Memory B cell (primary cell): ENCODE data around the gene UBIAD1.
A peak's percentile ranks its signal among the peaks of the same experiment; 100 is the strongest.

Source experiments
- ATAC-seq: fragments of 150-1000 bp; cut with Tn5 transposase; 2 replicates; pipeline ENCODE4 v1.10.0; 2021; ENCODE audit warnings: low read depth, mild to moderate bottlenecking, moderate library complexity
- DNase-seq, 2 donors: peaks; one replicate each; pipeline ENCODE4 v3.0.0; 2022; ENCODE audit warnings: low spot score in 2 of 2
- H3K27ac Mint-ChIP-seq: one replicate; pipeline ENCODE4 v1.8.0; 2022; ENCODE audit warnings: mild to moderate bottlenecking, moderate library complexity, mixed read lengths
- H3K27me3 Mint-ChIP-seq: one replicate; pipeline ENCODE4 v1.8.0; 2022; ENCODE audit warnings: mixed read lengths
- H3K36me3 Mint-ChIP-seq: one replicate; pipeline ENCODE4 v1.8.0; 2022; ENCODE audit warnings: mild to moderate bottlenecking, mixed read lengths
- H3K4me1 Mint-ChIP-seq: one replicate; pipeline ENCODE4 v1.8.0; 2022; ENCODE audit warnings: mixed read lengths
- H3K4me3 Mint-ChIP-seq: one replicate; pipeline ENCODE4 v1.8.0; 2022; ENCODE audit warnings: mild to moderate bottlenecking, moderate library complexity, mixed read lengths
- H3K9me3 Mint-ChIP-seq: one replicate; pipeline ENCODE4 v1.8.0; 2022; ENCODE audit warnings: mixed read lengths

UBIAD1 gene, protein sequence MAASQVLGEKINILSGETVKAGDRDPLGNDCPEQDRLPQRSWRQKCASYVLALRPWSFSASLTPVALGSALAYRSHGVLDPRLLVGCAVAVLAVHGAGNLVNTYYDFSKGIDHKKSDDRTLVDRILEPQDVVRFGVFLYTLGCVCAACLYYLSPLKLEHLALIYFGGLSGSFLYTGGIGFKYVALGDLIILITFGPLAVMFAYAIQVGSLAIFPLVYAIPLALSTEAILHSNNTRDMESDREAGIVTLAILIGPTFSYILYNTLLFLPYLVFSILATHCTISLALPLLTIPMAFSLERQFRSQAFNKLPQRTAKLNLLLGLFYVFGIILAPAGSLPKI

DNA sequence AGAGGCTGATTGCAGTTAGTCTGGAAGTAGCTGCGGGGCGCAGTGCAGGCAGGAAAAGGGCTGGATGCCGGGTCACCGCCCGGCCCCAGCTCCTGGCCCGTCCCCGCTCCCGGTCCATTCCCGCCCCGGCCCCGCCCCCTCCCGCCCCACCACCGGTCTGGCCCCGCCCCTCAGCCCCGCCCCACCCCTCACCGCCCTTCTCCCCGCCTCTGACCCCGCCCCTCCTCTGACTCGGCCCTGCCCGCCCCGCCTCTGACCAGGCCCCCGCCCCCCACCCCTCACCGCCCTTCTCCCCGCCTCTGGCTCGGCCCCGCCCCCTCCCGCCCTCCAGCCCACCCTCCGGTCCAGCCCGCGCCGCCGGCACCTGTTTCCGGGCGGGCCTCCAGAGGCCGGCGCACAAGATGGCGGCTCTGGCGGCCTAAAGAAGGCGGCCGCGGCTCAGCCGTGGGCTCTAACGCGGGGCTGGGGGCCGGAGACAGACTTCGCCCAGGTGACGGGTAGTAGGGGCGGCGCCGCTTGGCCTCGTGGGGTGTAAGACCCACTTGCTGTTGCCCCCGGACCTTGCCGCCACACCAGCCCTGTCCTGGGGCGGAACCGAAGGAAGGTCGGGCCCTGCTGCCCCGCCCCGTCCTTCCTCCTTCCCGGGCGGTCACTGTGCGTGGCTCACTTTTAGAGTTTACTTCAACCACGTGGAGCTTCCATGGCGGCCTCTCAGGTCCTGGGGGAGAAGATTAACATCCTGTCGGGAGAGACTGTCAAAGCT is at the start of gene UBIAD1:
Gene UBIAD1, plus strand, starts transcription at position 367 of the 763 bp plus-strand sequence. Its CDS starts 334 bp downstream, at position 701.
- peaks cover 13% of the 10 kb centered on the region for H3K36me3 Mint-ChIP-seq
- ATAC-seq, result peak; percentile 91

DNA sequence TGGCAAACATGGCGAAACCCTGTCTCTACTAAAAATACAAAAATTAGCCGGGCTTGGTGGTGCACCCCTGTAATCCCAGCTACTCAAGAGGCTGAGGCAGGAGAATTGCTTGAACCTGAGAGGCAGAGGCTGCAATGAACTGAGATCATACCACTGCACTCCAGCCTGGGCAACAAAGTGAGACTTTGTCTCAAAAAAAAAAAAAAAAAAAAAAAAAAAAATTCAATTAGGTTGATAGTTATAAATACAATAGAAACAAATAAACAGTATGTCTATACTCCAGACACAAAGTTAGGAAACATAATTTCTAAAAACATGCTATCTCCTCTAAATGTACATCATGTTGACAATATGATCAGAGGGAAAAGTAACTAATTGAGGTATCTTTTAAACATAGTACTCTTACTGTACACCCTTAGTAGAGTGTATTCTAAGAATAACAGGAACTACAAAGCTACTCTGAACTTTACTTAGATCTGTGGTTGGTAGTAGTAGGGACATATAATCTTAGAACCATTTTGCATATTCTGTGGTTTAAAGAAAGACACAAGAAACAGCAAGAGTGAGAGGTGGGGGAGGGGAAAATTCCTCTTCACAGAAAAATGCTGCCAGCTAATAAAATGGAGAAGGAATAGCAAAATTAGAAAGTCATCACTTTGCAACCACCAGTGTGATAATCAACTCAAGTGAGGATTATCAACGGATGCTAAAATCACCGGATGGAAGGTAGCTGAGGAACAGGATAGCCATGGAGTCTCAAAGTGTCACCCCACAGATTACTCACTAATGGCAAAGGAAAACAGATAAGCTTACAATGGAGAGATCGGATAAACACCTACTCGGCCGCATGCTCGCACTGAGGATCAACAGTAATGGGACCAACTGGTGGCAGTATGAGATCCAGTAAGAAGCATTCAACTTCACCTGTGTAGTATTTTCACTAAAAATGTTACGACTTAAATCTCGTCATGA is 45.6 kb upstream of the UBIAD1 start:
- Mint-ChIP-seq H3K4me3 (peak overlapping the region; percentile 75), H3K36me3 (peaks cover 45% of the 10 kb centered on the region)

More for the DNA sequence above, at the start of gene UBIAD1:
- Mint-ChIP-seq H3K27ac (peak within 1 kb of the TSS; percentile 85), H3K27me3 (no peaks in the 10 kb centered on the region), H3K4me1 (peaks cover 18% of the 10 kb centered on the region), H3K9me3 (no peaks in the 10 kb centered on the region), H3K4me3 (peak within 1 kb of the TSS; percentile 97)
- DNase-seq, result peak; percentile 70 to 77

DNA sequence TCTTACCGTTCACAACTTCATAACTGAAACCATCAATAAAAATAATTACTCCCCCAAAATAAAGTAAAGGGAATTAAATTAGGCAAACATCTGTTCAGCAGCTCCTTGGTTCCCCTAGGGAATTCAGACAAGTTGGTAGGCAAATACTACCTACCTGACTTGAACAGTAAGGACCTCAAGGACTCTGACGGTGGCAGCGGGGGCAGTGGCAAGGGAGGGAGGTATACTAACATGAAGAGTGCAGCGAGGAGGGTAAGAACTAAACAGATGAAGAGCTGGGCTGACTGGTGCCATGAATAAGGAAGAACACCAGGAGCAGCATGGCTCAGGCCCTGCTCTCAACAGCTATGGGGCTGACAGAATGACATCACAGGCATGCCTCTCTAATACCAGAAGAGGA is 43.8 kb upstream of the UBIAD1 start:
- peak overlapping the region; percentile 7 for H3K4me3 Mint-ChIP-seq
- H3K9me3 Mint-ChIP-seq, result no peaks in the 10 kb centered on the region
- no peaks in the 10 kb centered on the region for H3K27me3 Mint-ChIP-seq
- H3K4me1 Mint-ChIP-seq, result peaks cover 38% of the 10 kb centered on the region
- ATAC-seq (peak; percentile 63), DNase-seq (no peak)
- peaks cover 53% of the 10 kb centered on the region for H3K36me3 Mint-ChIP-seq
- peak overlapping the region; percentile 82 for H3K27ac Mint-ChIP-seq

More for the DNA sequence above, 45.6 kb upstream of the UBIAD1 start:
- DNase-seq (peak in 1 of 2 donors; percentile 8), ATAC-seq (peak; percentile 89)
- Mint-ChIP-seq H3K27ac (peak overlapping the region; percentile 82), H3K4me1 (peaks cover 39% of the 10 kb centered on the region), H3K9me3 (no peaks in the 10 kb centered on the region), H3K27me3 (no peaks in the 10 kb centered on the region)

DNA sequence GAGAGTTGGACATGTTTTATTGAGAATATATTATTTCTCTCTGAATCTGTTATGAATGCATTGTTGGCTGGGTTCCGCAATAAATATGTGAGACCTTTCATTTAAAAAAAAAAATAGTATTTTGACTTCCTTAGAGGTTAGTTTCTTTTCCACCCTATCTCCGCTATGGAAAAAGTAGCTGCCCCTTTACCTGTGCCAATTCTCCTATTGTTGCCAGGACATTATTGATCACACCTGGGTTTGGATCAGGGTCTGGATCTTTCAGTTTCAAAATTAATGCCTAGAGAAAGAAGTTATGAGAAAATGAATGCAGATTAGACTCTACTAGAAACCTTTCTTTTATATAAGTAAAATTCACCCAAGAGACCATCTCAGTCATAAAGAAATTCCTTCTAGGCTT is 39.8 kb upstream of the UBIAD1 start:
- DNase-seq (no peak), ATAC-seq (no peak)
- Mint-ChIP-seq H3K36me3 (peaks cover 51% of the 10 kb centered on the region), H3K27me3 (no peaks in the 10 kb centered on the region), H3K4me3 (no peak overlapping the region), H3K4me1 (peaks cover 27% of the 10 kb centered on the region), H3K27ac (no peak overlapping the region), H3K9me3 (no peaks in the 10 kb centered on the region)

DNA sequence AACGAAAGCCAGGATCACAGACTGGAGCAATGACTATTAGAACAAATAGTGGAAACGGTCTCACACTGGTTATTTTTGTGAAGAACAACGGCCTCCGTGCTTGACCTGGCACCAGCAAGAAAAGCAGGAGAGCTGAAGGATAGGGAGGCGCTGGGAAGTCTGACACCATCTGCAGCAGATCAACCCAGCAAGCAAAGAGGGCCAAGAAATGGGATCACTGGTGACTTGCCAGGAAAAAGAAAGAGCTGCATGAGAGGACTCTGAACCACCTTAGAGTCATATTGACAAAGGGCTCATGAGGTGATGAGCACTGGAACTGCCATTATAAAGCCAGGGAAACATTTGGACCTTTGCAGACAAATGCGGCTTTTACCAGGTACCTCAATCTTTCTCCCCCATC is 35.6 kb upstream of the UBIAD1 start:
- no peaks in the 10 kb centered on the region for H3K9me3 Mint-ChIP-seq
- ATAC-seq (no peak), DNase-seq (no peak)
- peaks cover 38% of the 10 kb centered on the region for H3K36me3 Mint-ChIP-seq
- no peaks in the 10 kb centered on the region for H3K27me3 Mint-ChIP-seq
- peaks cover 15% of the 10 kb centered on the region for H3K4me1 Mint-ChIP-seq
- no peak overlapping the region for H3K4me3 Mint-ChIP-seq
- peak overlapping the region; percentile 47 for H3K27ac Mint-ChIP-seq

DNA sequence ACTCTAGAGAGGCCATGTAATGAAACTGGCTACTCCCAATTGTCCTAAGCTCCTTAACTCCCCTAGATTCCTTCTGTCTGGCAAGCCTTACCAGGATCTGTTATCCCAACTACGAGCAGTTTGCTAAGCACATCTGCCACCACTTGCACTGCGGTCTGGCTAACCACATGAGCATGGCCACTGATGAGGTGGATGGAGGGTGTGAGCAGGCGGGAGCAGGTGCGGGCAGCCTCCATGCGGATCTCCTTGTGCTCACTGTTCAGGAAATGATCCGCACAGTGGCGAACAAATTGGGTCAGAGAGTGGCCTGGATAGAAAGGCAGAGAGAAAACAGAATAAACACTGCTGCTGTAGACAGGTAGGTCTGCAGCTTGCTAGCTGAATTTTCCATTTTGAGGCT is 34.7 kb upstream of the UBIAD1 start:
- Mint-ChIP-seq H3K4me1 (peaks cover 15% of the 10 kb centered on the region), H3K27me3 (no peaks in the 10 kb centered on the region), H3K27ac (no peak overlapping the region), H3K4me3 (no peak overlapping the region), H3K36me3 (peaks cover 33% of the 10 kb centered on the region), H3K9me3 (no peaks in the 10 kb centered on the region)
- no peak for DNase-seq
- ATAC-seq, result no peak

DNA sequence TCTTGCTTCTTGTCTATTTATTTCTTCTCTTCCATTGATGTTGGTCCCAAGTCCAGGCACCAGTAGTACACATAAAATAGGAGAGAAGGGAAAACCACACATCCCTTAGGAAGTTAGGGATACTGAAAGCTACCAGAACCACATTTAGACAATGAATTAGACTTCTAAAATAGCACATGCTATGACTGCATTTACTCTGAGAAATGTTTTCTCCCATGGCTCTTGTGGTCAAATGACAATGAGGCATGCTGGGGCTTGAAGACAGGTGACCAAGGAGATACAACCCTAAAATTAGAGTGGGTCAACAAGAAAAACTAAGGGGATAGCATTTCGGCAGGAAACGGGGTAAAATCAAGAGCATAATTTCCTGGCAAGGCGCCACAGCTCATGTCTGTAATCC is 27.8 kb upstream of the UBIAD1 start:
- no peak overlapping the region for H3K4me3 Mint-ChIP-seq
- H3K9me3 Mint-ChIP-seq, result no peaks in the 10 kb centered on the region
- H3K36me3 Mint-ChIP-seq, result peaks cover 16% of the 10 kb centered on the region
- H3K27ac Mint-ChIP-seq, result no peak overlapping the region
- H3K27me3 Mint-ChIP-seq, result no peaks in the 10 kb centered on the region
- ATAC-seq (no peak), DNase-seq (no peak)
- peaks cover 6% of the 10 kb centered on the region for H3K4me1 Mint-ChIP-seq

DNA sequence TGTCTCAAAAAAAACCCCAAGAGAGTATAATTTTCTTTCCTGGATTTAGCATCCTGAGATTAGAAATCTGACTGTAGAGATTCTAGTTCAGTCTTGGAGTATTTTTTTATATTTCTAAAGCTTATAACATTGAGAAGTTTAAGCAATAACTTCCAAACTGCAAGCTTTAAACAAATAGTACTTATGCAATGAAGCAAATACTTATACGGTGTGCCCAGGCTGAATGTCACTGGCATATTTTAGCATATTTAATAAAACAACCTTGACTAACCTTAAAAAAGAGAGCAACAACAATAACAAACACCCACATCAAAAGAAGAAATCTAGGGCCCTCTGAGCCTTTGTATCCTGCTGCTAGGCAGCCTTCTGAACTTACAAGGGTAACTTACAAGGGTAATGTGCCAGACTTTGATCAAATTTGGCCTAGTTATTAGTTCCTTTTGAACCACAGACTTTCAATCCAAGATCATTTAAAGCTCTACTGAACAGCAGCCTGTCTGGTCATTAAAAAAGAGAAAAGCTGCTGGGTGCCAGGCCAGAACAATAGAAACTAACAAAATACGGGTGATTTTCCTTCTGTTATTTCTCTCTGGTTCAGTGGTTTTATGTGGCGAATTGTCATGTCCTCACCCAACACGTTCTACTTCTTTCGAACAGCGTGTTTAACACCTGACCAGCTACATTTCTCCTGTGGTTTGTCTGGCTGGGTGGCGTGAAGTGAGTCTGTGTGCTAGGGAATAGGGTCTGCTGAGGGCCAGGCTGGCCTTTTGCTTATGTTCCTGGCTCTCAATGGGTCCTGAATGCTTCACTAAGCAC is 26.9 kb upstream of the UBIAD1 start:
- Mint-ChIP-seq H3K27me3 (no peaks in the 10 kb centered on the region), H3K4me1 (peaks cover 7% of the 10 kb centered on the region), H3K9me3 (no peaks in the 10 kb centered on the region), H3K27ac (peak overlapping the region; percentile 25), H3K36me3 (peaks cover 23% of the 10 kb centered on the region), H3K4me3 (no peak overlapping the region)
- no peak for DNase-seq
- no peak for ATAC-seq

DNA sequence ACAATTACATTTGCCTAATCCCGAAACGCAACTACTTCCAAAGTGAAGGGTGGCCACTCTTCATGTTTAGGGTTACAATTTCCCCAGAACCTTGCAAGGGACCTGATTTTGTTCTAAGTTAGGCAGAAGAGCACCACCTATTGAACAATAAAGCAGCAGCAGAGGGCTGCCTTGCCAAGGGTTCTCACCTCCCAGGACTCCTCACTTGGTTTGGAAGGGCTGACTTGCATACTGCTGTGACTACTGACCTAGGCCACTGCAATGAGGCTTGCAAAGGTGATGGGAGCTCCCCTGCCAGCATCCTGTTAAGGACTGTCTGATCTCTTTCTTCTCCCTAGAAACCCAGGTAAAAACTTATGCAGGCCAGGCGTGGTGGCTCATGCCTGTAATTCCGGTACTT is 24.8 kb upstream of the UBIAD1 start:
- Mint-ChIP-seq H3K4me3 (no peak overlapping the region), H3K27me3 (no peaks in the 10 kb centered on the region), H3K36me3 (peaks cover 23% of the 10 kb centered on the region), H3K27ac (no peak overlapping the region), H3K9me3 (no peaks in the 10 kb centered on the region), H3K4me1 (peaks cover 2% of the 10 kb centered on the region)
- ATAC-seq (no peak), DNase-seq (no peak)

DNA sequence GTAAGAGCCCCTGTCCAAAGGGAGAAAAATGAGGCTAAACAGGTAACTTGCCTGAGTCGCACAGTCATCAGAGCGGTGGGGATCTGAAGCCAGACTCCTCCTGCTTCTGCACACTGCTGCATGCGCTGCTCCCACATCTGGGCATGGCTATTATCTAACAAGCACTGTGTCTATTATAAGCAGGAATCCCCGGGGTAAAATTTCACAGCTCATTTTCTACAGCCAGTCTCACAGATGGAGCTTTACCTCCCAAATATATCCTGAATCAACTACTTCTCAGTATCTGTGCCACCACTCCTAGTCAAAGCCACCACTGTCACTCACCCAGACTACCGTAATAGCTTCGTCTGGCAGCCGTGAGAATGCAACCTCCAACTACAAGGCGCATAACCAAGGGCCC is 20.5 kb upstream of the UBIAD1 start:
- peaks cover 4% of the 10 kb centered on the region for H3K4me1 Mint-ChIP-seq
- H3K27ac Mint-ChIP-seq, result no peak overlapping the region
- H3K9me3 Mint-ChIP-seq, result no peaks in the 10 kb centered on the region
- H3K36me3 Mint-ChIP-seq, result peaks cover 35% of the 10 kb centered on the region
- DNase-seq, result no peak
- no peak for ATAC-seq
- no peak overlapping the region for H3K4me3 Mint-ChIP-seq
- no peaks in the 10 kb centered on the region for H3K27me3 Mint-ChIP-seq

DNA sequence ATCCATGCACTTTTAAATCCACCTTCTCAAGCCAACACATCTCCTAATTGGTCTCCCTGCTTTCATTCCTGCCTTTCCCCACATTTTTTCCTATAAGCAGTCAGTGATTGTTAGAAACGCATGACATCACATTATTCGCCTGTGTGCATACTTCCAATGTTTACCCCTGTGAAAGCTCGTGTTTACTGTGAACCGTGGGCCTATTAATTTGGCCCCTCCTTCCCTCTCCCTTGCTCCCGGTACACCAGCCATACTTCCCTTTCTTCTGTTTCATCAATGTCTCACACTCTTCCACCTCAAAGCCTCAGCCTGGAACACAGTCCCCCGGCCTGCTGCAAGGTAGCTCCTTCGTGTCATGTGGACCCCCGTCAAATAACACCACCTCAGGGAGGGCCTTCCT is 19.8 kb upstream of the UBIAD1 start:
- no peak overlapping the region for H3K4me3 Mint-ChIP-seq
- H3K9me3 Mint-ChIP-seq, result no peaks in the 10 kb centered on the region
- peak overlapping the region; percentile 2 for H3K27ac Mint-ChIP-seq
- H3K4me1 Mint-ChIP-seq, result peaks cover 4% of the 10 kb centered on the region
- DNase-seq, result no peak
- no peaks in the 10 kb centered on the region for H3K27me3 Mint-ChIP-seq
- no peak for ATAC-seq
- H3K36me3 Mint-ChIP-seq, result peaks cover 35% of the 10 kb centered on the region

DNA sequence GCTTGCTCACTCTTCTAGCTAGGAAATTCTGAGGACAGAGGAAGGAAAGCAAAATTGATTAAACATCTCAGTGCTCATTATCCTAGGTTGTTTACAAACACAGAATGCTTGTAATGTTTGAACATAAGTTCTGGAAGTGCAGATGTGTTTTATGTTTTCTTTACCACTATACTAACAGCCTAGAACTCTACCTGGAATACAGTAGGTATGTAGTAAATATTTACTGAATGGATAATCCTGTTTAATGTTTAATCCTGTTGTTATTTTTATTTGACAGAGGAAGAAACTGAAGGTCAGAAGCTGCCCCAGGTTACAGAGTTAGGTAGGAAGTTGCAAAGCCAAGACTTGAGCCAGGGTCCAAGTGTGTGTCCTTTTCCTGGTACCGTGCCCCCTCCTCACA is 16.7 kb upstream of the UBIAD1 start:
- no peaks in the 10 kb centered on the region for H3K9me3 Mint-ChIP-seq
- H3K27me3 Mint-ChIP-seq, result no peaks in the 10 kb centered on the region
- H3K4me1 Mint-ChIP-seq, result peaks cover 3% of the 10 kb centered on the region
- DNase-seq, result no peak
- H3K27ac Mint-ChIP-seq, result no peak overlapping the region
- H3K36me3 Mint-ChIP-seq, result peaks cover 28% of the 10 kb centered on the region
- H3K4me3 Mint-ChIP-seq, result no peak overlapping the region
- no peak for ATAC-seq
